Liver (tissue), 3 donors: ENCODE measurements around the gene PKD1L1.

ENCODE experiments used
- EGR1 ChIP-seq, 2 donors: IDR thresholded peaks; 2 replicates each; pipeline ENCODE4 v1.6.1; 2016 to 2018; ENCODE audit warnings: antibody characterized with exemption in 2 of 2, low read depth in 2 of 2
- GABPA ChIP-seq, 2 donors: IDR thresholded peaks in 1 of 2; conservative IDR thresholded peaks in 1 of 2; 2 replicates each; pipeline ENCODE4 v1.6.1; 2016; ENCODE audit warnings: antibody characterized with exemption in 2 of 2, mild to moderate bottlenecking in 1 of 2, moderate library complexity in 1 of 2
- REST ChIP-seq: IDR thresholded peaks from 2 replicates; pipeline ENCODE4 v1.6.1; 2016; ENCODE audit warnings: antibody characterized with exemption, mild to moderate bottlenecking
- SP1 ChIP-seq: IDR thresholded peaks from 2 replicates; pipeline ENCODE4 v1.6.1; 2018; ENCODE audit warnings: antibody characterized with exemption, mild to moderate bottlenecking
- TAF1 ChIP-seq: conservative IDR thresholded peaks from 2 replicates; pipeline ENCODE4 v1.6.1; 2016; ENCODE audit warnings: antibody characterized with exemption, mild to moderate bottlenecking
- YY1 ChIP-seq: IDR thresholded peaks from 2 replicates; pipeline ENCODE4 v1.6.1; 2016; ENCODE audit warnings: antibody characterized with exemption, mild to moderate bottlenecking
- ZBTB33 ChIP-seq: IDR thresholded peaks from 2 replicates; pipeline ENCODE4 v1.6.1; 2016; ENCODE audit warnings: antibody characterized with exemption
- TF ChIP-seq, protein P1 (sequence below): fragments of 150-350 bp; IDR thresholded peaks from 2 replicates; pipeline ENCODE4 v1.5.1; 2017; ENCODE audit warnings: improper control_type of control experiment, low read depth, low read length; ENCODE audit not compliant: missing input control
- donor health status: healthy.
- donor health status: healthy.

DNA sequence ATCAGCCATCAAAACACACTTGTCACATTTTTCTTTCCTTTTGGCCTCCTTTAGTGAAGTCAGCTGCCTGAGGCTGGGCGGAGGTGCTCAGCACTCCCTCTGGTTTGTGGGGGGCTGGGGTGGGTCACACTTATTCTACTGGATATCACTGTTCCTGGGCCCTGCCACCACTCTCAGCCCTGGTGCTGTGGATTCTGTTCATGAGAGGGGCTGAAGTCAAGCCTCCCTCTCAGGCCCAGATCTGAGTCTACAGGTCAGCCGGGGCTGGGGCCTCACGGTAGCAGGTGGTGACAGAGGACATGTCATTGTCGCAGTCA lies 185.6 kb downstream of the PKD1L1 start:
- TF ChIP-seq YY1 (no peak), GABPA (IDR thresholded peaks at IDR 0.05 in 1 of 2, conservative IDR thresholded peaks at IDR 0.05 in 1 of 2) (no peak), EGR1 (IDR thresholded peaks at IDR 0.05; ENCODE audit: low read depth in 2 of 2) (no peak), REST (no peak), ZBTB33 (no peak), TAF1 (no peak), SP1 (no peak)
- TF ChIP-seq, protein P1, sequence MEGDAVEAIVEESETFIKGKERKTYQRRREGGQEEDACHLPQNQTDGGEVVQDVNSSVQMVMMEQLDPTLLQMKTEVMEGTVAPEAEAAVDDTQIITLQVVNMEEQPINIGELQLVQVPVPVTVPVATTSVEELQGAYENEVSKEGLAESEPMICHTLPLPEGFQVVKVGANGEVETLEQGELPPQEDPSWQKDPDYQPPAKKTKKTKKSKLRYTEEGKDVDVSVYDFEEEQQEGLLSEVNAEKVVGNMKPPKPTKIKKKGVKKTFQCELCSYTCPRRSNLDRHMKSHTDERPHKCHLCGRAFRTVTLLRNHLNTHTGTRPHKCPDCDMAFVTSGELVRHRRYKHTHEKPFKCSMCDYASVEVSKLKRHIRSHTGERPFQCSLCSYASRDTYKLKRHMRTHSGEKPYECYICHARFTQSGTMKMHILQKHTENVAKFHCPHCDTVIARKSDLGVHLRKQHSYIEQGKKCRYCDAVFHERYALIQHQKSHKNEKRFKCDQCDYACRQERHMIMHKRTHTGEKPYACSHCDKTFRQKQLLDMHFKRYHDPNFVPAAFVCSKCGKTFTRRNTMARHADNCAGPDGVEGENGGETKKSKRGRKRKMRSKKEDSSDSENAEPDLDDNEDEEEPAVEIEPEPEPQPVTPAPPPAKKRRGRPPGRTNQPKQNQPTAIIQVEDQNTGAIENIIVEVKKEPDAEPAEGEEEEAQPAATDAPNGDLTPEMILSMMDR, result no peak
